HG03060 (cell line): ENCODE data around the gene RARA.
A peak's percentile ranks its signal among the peaks of the same experiment; 100 is the strongest.

Source experiments
- ATAC-seq: cut with Tn5 transposase; IDR thresholded peaks from one replicate; pipeline ENCODE4 v1.9.1; 2021; ENCODE audit warnings: low read depth, moderate number of reproducible peaks; ENCODE audit not compliant: unreplicated experiment

The RARA gene

GRCh38 chr17:40325156-40326013, 16.4 kb downstream of the RARA start:
- ATAC-seq: no peak

- no peak for ATAC-seq
Observed at GRCh38 chr17:40326014-40326831, 17.2 kb downstream of the RARA start.

GRCh38 chr17:40326832-40327199, 17.8 kb downstream of the RARA start:
- no peak for ATAC-seq

DNA sequence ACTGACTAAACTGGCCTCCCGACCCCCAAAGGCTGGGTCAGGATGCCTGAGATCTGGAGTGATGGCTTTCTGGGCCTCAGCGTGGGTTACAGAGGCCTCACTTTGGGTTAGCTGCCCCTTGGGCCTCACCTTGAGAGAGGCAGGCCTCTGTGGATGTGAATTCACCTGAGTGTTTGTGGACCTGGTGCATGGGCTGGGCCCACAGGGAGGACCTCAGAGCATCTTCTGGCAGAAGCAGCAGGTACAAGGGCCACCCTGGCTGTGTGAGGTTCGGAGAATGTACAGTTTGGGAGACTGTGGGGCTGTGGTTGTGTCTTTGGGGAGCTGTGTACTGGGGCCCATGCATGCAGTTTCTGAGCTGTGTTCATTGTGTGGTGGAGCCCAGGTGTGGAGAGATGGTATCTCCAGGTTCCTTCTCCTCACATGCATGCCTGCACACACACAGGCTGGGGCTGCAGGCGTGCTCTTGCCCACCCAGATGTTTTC, 18.3 kb downstream of the RARA start:
- no peak for ATAC-seq

DNA sequence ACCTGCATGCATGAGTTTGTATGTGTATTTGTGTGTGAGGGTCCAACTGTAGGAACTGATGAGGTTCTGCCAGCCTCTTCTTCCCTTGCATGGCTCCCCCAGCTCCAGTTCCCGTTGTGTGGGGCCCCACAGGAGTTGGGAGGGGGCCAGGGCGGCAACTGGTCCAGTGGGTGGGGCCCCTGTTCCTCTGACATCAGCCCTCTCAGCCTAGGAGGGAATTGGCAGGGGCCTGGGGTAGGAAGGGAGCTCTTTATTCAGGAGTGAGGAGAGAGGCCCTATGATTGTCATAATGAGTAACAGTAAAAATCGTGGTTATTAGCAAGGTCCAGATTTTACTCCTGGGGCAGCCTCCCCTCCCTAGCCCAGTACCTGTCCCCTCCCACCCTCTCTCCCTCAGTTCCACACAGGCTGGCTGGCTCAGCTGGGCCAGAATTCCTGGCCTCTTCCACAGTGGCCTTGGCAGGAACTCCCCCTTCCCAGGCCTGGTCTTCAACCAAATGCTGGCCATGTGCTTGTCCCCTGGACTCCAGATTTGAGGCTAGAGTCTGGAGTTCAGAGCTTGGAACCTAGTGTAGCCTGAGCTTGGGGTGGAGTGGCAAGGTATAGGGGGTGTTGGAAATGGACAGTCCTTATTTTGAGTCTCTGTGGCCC, 18.9 kb downstream of the RARA start:
- ATAC-seq: no peak

- no peak for ATAC-seq
Observed at GRCh38 chr17:40328386-40328766, 19.4 kb downstream of the RARA start.

- no peak for ATAC-seq
Observed at GRCh38 chr17:40329839-40330794, 21.1 kb downstream of the RARA start.

GRCh38 chr17:40330850-40331470, 22.0 kb downstream of the RARA start:
- no peak for ATAC-seq

DNA sequence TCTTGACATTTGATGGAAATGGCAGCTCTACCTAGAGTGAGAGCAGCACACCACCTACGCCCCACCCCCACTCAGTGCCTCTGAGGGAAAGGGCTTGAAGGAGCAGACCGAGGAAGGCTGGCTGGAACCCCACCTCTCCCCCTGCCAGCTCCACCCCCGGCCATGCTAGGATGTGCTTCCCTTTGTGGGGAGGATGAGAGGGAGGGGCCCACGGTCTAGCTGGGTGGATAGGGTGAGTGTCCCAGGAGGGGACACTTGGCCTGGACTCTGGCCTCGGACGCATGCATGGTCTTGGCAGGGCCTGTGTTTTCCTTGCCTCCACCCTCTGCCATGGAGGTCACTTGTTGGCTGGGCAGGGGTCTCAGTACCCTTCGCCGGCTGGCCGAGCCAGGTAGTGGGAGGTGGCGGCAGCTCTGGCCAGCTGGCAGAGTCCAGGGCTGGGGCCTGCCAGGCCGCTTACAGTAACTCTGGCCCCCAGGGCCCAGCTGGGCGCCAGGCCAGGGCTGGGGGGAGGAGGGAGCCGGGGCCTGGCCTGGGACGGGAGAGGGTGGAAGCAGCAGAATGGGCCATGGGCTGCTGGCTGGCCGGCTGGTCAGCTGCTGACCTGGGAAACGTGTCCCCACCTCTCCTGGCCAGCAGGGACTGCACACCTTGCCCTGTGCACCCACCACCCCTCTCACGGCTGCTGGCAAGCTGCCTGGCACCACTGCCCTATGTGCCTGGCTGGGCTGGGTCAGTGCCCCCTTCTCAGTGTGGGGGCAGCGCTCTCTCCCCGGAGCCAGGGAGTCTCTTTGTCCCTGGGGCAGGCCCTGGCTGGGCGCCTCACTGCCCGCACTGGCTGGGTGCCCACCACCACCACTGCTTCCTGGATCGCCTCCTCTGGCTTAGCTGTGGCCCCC, 23.0 kb downstream of the RARA start:
- ATAC-seq: no peak

DNA sequence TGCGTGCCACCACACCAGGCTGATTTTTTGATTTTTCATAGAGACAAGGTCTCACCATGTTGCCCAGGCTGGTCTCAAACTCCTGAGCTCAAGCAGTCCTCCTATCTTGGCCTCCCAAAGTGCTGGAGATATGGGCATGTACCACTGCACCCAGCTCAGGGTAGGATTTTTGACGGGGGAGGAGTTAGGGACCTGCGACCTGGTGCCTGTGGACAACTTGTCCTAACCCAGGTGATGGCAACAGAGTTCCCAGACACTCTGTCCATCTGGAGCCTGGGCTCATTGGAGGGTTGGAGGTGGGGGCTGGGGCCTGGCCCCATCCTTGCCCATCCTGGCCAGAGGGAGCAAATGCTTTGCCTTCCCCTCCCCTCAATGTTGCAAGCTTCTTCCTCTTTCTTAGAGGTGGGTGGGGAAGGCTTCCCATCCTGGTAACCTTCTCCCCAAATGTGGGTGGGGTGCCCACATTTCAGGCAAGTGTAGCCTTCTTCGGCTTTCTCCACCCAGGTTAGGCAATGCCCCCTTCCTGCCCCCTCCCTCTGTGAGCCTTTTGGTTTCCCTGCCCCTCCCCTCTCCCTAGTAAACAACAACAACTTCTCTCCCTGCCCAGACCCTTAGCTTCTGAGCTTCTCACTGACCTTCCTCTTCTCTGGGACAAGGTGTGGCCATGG, 24.9 kb downstream of the RARA start:
- no peak for ATAC-seq

GRCh38 chr17:40335620-40336019, 26.6 kb downstream of the RARA start:
- ATAC-seq: no peak

DNA sequence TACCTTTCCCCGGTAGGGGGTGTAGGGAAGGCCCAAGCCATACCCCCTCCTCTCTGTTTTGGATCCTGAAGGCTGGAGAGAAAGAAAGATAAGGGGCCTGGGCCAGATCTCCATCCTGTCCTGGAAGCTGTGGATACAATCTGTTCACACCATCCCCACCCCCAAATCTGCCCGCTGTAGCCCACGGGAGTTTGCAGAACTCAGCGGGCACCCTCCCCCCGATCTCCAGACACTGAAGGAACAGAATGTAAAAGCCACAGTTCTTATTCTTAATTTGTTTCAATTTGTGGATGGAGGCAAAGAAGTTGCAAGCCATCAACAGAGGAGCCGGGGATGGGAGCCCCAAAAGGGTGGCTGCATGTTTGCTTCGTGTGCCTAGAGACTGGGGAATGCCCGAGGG, 28.4 kb downstream of the RARA start:
- ATAC-seq: no peak

- ATAC-seq: no peak
Observed at GRCh38 chr17:40338058-40338457, 29.1 kb downstream of the RARA start.

DNA sequence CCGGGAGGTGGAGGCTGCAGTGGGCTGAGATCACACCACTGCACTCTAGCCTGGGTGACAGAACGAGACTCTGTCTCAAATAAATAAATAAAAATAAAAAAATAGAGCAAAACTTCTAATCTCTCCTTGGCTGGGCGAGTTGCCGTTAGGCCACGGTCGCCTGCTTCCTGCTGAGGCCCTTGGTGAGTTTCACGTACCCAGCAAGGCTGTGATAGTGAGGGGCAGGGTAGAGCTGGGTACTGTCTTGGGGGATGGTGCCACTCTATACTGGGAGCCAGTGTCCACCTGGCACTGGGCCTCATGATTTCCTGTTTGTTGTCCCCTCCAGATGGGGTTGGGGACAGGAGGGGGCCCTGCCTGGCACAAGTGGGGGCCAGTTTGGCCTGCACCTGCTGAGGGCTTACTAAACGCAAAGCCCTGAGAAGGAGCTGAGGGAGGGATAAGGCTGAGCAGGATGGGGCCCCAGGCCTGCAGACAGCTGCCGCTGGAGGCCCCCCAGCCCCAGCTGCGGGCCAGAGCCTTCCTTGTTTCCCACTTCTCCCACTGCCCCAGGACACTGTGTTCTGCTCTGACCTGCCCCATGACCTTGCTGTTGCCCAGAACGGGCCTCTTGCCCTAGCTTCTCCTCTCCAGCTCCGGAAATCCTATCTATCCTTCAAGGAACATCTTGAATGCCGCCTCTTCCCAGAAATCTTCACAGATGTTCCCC, 30.1 kb downstream of the RARA start:
- ATAC-seq: no peak

GRCh38 chr17:40340327-40340726, 31.3 kb downstream of the RARA start:
- no peak for ATAC-seq

DNA sequence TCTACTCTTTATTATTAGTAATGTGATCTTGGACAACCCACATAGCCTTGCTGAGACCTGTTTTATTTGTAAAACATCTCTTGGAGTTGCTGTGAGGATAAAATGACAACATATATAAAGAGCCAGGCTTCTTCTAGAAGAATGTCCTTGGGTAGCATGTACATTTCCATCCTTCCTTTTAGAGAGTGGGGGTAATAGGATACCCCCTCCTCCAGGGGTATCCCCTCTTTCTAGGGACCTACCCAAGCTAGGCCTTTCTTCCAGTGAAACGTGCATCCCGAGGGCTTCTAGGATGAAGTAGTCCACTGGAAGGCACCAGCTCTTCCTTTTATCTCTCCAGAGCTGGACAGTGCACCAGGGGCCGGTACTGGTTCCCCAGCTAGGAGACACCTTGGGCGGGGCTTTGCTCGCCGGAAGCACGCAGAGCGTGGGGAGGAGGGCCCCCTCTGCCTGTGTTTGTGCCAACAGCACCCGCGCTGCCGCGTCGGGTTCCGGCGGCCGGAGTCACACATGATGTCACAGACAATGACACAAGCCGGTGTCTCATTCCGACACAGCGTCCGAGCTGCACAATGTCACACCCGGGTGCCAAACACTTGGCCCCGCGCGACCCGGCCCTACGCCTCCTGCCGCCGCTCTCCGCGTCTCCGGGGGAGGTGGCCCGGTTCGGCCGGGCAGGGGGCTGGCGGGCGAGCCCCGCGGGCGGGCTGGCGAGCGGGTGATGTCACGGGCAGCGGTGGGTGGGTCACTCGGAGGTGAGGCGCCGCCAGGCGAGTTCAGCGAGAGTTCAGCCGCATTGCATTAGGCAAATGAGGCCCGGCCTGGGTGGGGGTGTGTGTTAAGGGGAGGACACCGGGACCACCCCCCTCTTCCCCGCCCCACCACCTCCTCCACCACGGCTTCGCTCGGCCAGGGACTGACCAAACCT, 32.2 kb downstream of the RARA start:
- peak; percentile 58 for ATAC-seq
